ENCODE measurements around the gene ZNF367.

Gene ZNF367

DNA sequence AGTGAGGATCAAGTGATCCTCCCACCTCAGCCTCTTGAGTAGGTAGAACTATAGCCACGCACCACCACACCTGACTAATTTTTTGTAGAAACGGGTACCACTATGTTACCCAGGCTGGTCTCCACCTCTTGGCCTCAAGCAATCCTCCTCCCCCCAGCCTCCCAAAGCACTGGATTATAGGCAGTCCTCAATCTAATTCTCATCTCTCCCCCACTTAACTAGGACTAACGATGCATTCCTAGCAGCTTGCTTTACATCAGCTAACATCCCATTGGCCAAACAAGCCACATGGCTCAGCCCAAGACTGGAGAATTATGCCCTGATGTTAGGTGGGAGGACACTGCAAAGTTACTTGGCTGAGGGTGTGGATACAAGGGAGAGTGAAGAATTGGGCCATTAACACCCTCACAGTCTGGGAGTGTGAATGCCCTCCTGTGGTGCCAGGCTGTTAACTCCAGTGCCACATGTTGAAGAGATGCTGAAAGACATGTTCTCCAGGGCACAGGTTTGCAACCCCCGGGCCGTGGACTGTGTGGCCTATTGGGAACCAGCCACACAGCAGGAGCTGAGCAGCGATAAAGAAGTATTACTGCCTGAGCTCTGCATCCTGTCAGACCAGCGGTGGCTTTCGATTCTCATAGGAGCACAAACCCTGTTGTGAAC, 5.3 kb upstream of the ZNF367 start:
- no peak for DNase-seq (ENCODE audit: low read depth in 1 of 2, low spot score in 1 of 2)
- Histone ChIP-seq H3K4me3 (replicated peaks; ENCODE audit: insufficient read depth, low read length) (no peak overlapping the region), H3K27ac (replicated peaks) (no peak overlapping the region), H3K27me3 (ENCODE audit: insufficient read depth, poor library complexity, severe bottlenecking) (no peaks in the 10 kb centered on the region)
- TF ChIP-seq POLR2AphosphoS5 (IDR thresholded peaks at IDR 0.05; ENCODE audit: low read depth): no peak
- TF ChIP-seq, protein P1, sequence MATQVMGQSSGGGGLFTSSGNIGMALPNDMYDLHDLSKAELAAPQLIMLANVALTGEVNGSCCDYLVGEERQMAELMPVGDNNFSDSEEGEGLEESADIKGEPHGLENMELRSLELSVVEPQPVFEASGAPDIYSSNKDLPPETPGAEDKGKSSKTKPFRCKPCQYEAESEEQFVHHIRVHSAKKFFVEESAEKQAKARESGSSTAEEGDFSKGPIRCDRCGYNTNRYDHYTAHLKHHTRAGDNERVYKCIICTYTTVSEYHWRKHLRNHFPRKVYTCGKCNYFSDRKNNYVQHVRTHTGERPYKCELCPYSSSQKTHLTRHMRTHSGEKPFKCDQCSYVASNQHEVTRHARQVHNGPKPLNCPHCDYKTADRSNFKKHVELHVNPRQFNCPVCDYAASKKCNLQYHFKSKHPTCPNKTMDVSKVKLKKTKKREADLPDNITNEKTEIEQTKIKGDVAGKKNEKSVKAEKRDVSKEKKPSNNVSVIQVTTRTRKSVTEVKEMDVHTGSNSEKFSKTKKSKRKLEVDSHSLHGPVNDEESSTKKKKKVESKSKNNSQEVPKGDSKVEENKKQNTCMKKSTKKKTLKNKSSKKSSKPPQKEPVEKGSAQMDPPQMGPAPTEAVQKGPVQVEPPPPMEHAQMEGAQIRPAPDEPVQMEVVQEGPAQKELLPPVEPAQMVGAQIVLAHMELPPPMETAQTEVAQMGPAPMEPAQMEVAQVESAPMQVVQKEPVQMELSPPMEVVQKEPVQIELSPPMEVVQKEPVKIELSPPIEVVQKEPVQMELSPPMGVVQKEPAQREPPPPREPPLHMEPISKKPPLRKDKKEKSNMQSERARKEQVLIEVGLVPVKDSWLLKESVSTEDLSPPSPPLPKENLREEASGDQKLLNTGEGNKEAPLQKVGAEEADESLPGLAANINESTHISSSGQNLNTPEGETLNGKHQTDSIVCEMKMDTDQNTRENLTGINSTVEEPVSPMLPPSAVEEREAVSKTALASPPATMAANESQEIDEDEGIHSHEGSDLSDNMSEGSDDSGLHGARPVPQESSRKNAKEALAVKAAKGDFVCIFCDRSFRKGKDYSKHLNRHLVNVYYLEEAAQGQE (IDR thresholded peaks at IDR 0.05; ENCODE audit: insufficient replicate concordance, low read depth): no peak
- no peak for TF ChIP-seq SPI1 (IDR thresholded peaks at IDR 0.05; ENCODE audit: borderline replicate concordance, low read depth)
- TF ChIP-seq, protein P2, sequence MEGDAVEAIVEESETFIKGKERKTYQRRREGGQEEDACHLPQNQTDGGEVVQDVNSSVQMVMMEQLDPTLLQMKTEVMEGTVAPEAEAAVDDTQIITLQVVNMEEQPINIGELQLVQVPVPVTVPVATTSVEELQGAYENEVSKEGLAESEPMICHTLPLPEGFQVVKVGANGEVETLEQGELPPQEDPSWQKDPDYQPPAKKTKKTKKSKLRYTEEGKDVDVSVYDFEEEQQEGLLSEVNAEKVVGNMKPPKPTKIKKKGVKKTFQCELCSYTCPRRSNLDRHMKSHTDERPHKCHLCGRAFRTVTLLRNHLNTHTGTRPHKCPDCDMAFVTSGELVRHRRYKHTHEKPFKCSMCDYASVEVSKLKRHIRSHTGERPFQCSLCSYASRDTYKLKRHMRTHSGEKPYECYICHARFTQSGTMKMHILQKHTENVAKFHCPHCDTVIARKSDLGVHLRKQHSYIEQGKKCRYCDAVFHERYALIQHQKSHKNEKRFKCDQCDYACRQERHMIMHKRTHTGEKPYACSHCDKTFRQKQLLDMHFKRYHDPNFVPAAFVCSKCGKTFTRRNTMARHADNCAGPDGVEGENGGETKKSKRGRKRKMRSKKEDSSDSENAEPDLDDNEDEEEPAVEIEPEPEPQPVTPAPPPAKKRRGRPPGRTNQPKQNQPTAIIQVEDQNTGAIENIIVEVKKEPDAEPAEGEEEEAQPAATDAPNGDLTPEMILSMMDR (IDR thresholded peaks at IDR 0.05; ENCODE audit: insufficient read depth, low read length): no peak
- TF ChIP-seq GABPA (IDR thresholded peaks at IDR 0.05; ENCODE audit: low read depth): no peak

DNA sequence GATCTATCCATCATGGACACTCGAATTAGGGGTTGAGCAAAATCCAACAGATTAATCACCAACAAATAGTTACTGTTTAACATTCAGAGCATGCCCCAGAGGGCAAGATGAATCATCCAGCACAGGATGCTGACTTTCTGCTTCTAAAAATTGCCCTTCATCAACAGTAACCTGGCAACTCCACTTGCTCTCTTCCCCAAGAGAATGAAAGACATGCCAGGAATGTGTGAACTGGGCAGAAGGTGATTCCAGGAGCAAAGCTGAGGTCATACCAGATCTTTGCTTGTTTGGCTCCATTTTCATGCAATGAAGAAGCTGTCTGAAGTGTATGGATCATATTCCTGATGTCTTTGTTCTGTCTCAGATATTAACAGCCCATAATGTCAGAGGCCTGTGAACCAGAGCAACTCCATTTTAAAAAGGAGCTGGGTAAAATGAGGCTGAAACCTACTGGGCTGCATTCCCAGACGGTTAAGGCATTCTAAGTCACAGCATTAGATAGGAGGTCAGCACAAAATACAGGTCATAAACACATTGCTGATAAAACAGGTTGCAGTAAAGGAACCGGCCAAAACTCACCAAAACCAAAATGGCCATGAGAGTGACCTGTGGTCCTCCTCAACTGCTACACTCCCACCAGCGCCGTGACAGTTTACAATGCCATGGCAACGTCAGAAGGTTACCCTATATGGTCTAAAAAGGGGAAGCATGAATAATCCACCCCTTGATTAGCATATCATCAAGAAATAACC, 2.5 kb upstream of the ZNF367 start:
- TF ChIP-seq SPI1 (IDR thresholded peaks at IDR 0.05; ENCODE audit: borderline replicate concordance, low read depth): no peak
- no peak for TF ChIP-seq GABPA (IDR thresholded peaks at IDR 0.05; ENCODE audit: low read depth)
- no peak for TF ChIP-seq POLR2AphosphoS5 (IDR thresholded peaks at IDR 0.05; ENCODE audit: low read depth)
- Histone ChIP-seq H3K27me3 (ENCODE audit: insufficient read depth, poor library complexity, severe bottlenecking) (no peaks in the 10 kb centered on the region), H3K27ac (replicated peaks) (peak overlapping the region; percentile 100), H3K4me3 (replicated peaks; ENCODE audit: insufficient read depth, low read length) (no peak overlapping the region)
- DNase-seq (ENCODE audit: low read depth in 1 of 2, low spot score in 1 of 2): peak; percentile 19 to 61

DNA sequence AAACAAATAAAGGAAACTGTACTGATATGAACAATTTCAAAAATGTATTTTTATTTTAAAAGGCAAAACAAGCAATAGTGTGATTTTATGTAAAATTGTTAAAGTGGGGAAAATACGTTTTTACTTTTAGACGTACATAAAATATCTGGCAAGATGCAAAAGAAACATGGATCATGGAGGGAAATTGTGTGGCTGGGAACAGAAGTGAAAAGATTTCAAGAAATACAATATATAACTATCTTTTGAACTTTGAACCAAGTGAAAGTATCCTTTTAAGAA, 1.5 kb upstream of the ZNF367 start:
- peak overlapping the region; percentile 100 for H3K27ac ChIP-seq (replicated peaks)
- no peak for DNase-seq (ENCODE audit: low read depth in 1 of 2, low spot score in 1 of 2)
- TF ChIP-seq POLR2AphosphoS5 (IDR thresholded peaks at IDR 0.05; ENCODE audit: low read depth) (no peak), SPI1 (IDR thresholded peaks at IDR 0.05; ENCODE audit: borderline replicate concordance, low read depth) (no peak)
- TF ChIP-seq, protein P2 (IDR thresholded peaks at IDR 0.05; ENCODE audit: insufficient read depth, low read length): no peak
- H3K4me3 ChIP-seq (replicated peaks; ENCODE audit: insufficient read depth, low read length): peak overlapping the region; percentile 79
- H3K27me3 ChIP-seq (ENCODE audit: insufficient read depth, poor library complexity, severe bottlenecking): no peaks in the 10 kb centered on the region

DNA sequence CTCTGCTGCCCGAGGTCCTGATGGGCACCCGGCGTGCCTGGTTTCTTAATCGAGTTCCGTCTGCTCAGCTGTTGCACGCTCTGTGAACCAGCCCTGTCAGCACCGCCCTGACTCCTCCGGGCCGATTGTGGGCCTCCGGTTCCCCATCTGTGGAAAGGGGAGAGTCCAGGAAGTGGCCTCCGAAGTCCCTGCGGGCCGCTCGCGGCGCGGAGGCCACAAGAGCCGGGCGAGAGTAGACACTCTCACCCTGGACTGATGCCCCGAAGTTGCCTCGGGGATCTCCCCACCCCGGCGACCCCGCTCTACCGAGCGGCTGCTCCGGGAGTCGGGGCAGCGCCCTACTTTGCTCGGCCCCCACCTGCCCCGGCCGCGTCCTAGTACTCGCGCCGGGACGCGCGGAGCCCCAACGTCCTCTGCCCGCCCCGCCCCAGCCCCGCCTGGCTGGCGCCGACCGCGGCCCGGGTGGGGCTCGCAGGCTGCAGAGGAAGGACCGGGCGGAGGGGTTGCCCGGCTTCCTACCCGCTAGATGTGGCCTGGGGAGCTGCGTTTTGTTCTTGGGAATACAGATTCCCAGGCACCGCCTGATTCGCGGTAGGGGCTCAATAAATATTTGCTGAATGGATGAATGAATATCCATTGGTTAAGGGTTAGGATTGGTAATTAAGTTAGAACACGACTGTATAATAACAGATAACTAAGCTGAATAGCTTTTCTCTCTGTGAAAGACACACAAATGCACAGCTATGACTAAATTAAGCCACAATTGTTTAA, 935 bp upstream of the ZNF367 start:
- Histone ChIP-seq H3K27me3 (ENCODE audit: insufficient read depth, poor library complexity, severe bottlenecking) (no peaks in the 10 kb centered on the region), H3K27ac (replicated peaks) (peak overlapping the region; percentile 100), H3K4me3 (replicated peaks; ENCODE audit: insufficient read depth, low read length) (peak overlapping the region; percentile 79)
- TF ChIP-seq GABPA (IDR thresholded peaks at IDR 0.05; ENCODE audit: low read depth) (no peak), POLR2AphosphoS5 (IDR thresholded peaks at IDR 0.05; ENCODE audit: low read depth) (peak; percentile 59), SPI1 (IDR thresholded peaks at IDR 0.05; ENCODE audit: borderline replicate concordance, low read depth) (peak; percentile 16; the same call in 1 of the 2 replicates)
- TF ChIP-seq, protein P1 (IDR thresholded peaks at IDR 0.05; ENCODE audit: insufficient replicate concordance, low read depth): peak; percentile 83
- TF ChIP-seq, protein P2 (IDR thresholded peaks at IDR 0.05; ENCODE audit: insufficient read depth, low read length): no peak
- peak; percentile 79 to 85 for DNase-seq (ENCODE audit: low read depth in 1 of 2, low spot score in 1 of 2)

Measured in HL-60 (cell line).